Measurements from ENCODE around the gene PGRMC2. TPM values are rescaled to one million over a fixed set of nuclear protein-coding genes. Genes with fewer than 3 reads are reported as not detected.

The PGRMC2 gene
- total and polyA plus RNA-seq, 2 of the 4 experiments (the other 2 are of a cell fraction) = 13.4 to 40.7 TPM

- no peak overlapping the region for H4K91ac ChIP-seq (ENCODE audit: insufficient read depth, low read depth, low read length)
- H4K5ac ChIP-seq (ENCODE audit: low read depth, low read length) = no peak overlapping the region; the same call in 1 of the 2 replicates
- H2AK9ac ChIP-seq (replicated peaks; ENCODE audit: low read depth, low read length, poor library complexity) = no peak overlapping the region
- no peaks in the 10 kb centered on the region; a peak in 1 of 4 replicates for H3K79me1 ChIP-seq (ENCODE audit: low read depth in 1 of 2, low read length in 2 of 2)
- H2AFZ ChIP-seq (replicated peaks; ENCODE audit: low read length, poor library complexity) = no peak overlapping the region
- H3K56ac ChIP-seq (ENCODE audit: extremely low read depth, insufficient read depth, low read length) = no peak overlapping the region
- peak overlapping the region; percentile 85 for H2BK120ac ChIP-seq (ENCODE audit: low read depth, low read length)
- H3K9me1 ChIP-seq (ENCODE audit: insufficient read depth, low read length) = 0 out of 2 replicates have a peak, but pooled peaks cover 2% of the 10 kb centered on the region
- TF ChIP-seq, protein P1, sequence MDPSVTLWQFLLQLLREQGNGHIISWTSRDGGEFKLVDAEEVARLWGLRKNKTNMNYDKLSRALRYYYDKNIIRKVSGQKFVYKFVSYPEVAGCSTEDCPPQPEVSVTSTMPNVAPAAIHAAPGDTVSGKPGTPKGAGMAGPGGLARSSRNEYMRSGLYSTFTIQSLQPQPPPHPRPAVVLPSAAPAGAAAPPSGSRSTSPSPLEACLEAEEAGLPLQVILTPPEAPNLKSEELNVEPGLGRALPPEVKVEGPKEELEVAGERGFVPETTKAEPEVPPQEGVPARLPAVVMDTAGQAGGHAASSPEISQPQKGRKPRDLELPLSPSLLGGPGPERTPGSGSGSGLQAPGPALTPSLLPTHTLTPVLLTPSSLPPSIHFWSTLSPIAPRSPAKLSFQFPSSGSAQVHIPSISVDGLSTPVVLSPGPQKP (IDR thresholded peaks at IDR 0.05; ENCODE audit: borderline replicate concordance, low read depth, low read length) = no peak
- no peak for TF ChIP-seq BHLHE40 (IDR thresholded peaks at IDR 0.05; ENCODE audit: low read depth, low read length)
- TF ChIP-seq NFE2L2 (IDR thresholded peaks at IDR 0.05; ENCODE audit: low read depth, low read length) = no peak
- no peak for TF ChIP-seq CHD1 (IDR thresholded peaks at IDR 0.05; ENCODE audit: low read depth, low read length)
- no peak for TF ChIP-seq RCOR1 (IDR thresholded peaks at IDR 0.05; ENCODE audit: insufficient replicate concordance, low read length)
- no peak for TF ChIP-seq MXI1 (IDR thresholded peaks at IDR 0.05; ENCODE audit: borderline replicate concordance, low read depth, low read length)
- no peak for TF ChIP-seq CTCF (conservative IDR thresholded peaks at IDR 0.05; ENCODE audit: low read depth, low read length)
- TF ChIP-seq CEBPB (IDR thresholded peaks at IDR 0.05; ENCODE audit: low read depth, low read length) = no peak
- TF ChIP-seq SMC3 (IDR thresholded peaks at IDR 0.05; ENCODE audit: low read depth, low read length) = no peak
- TF ChIP-seq RAD21 (IDR thresholded peaks at IDR 0.05; ENCODE audit: low read length) = no peak
- TF ChIP-seq POLR2A (IDR thresholded peaks at IDR 0.05; ENCODE audit: low read depth, low read length) = no peak
- no peak for TF ChIP-seq MAZ (IDR thresholded peaks at IDR 0.05; ENCODE audit: borderline replicate concordance, low read depth, low read length)
- no peak for TF ChIP-seq USF2 (IDR thresholded peaks at IDR 0.05; ENCODE audit: low read depth, low read length)
- TF ChIP-seq FOS (IDR thresholded peaks at IDR 0.05; ENCODE audit: low read depth, low read length) = no peak
- no peak overlapping the region for H2AK5ac ChIP-seq (ENCODE audit: low read depth, low read length)
- ChIA-PET CTCF (interaction anchor here (0.7 to 1.5 kb wide), 2 partner anchors 20 to 349 kb away, joined by 3 to 5 read pairs; no protein-coding TSS in a partner anchor), POLR2A (ENCODE audit: unreplicated experiment) (interaction anchor here (0.7 kb wide), 1 partner anchor 17 kb away, joined by 3 read pairs; no protein-coding TSS in a partner anchor)
- peak overlapping the region; percentile 41; the same call in 1 of the 2 replicates for H3K27ac ChIP-seq (ENCODE audit: insufficient read depth, low read length)
- dilution Hi-C loops (cut with HindIII; ENCODE audit: low sequenced_read_pairs, unreplicated experiment) (no loop called here), intact Hi-C loops (cut with micrococcal nuclease) (loop anchor here (5.0 kb wide), 1 partner anchor 162 kb away; no protein-coding TSS in a partner anchor), in situ Hi-C loops (cut with MboI; ENCODE audit: low sequenced_read_pairs) (no loop called here)
- H4K20me1 ChIP-seq (ENCODE audit: insufficient read depth, low read length) = no peaks in the 10 kb centered on the region
- no peak overlapping the region; the same call in 1 of the 2 replicates for H2BK20ac ChIP-seq (ENCODE audit: low read depth, low read length)
- H4K8ac ChIP-seq (ENCODE audit: low read depth in 2 of 2, low read length in 2 of 2) = no peak overlapping the region
- DNase-seq (peak; percentile 82), ATAC-seq (ENCODE audit: low read depth) (peak; percentile 66)
- H3K4ac ChIP-seq (ENCODE audit: low read depth, low read length) = no peak overlapping the region
- no peaks in the 10 kb centered on the region for H3K27me3 ChIP-seq (ENCODE audit: control insufficient read depth, insufficient read depth, low read length)
- peak overlapping the region; percentile 31; the same call in 1 of the 2 replicates for H3K4me2 ChIP-seq (ENCODE audit: low read depth, low read length)
- no peak overlapping the region for H3K9ac ChIP-seq (ENCODE audit: low read depth, low read length)
- no CpG with 5 or more reads among the region's 2 CpGs for WGBS, 2 experiments (ENCODE audit: extremely low coverage in 2 of 2, insufficient read length in 1 of 2)
- BruUV-seq (replicated peaks) = no TSS peak
- H3K4me1 ChIP-seq (ENCODE audit: control insufficient read depth, insufficient read depth, low read length) = peaks cover 25% of the 10 kb centered on the region
- H2BK15ac ChIP-seq (ENCODE audit: low read depth, low read length) = no peak overlapping the region
- no peak overlapping the region for H3K14ac ChIP-seq (replicated peaks; ENCODE audit: low read depth, low read length)
- no peaks in the 10 kb centered on the region for H3K36me3 ChIP-seq (ENCODE audit: control insufficient read depth, insufficient read depth, low read length)
- no peaks in the 10 kb centered on the region for H3K9me3 ChIP-seq (ENCODE audit: control insufficient read depth, insufficient read depth, low read length)
- H2BK5ac ChIP-seq (ENCODE audit: low read depth, low read length, poor library complexity, severe bottlenecking) = peak overlapping the region; percentile 64
- H3K18ac ChIP-seq (ENCODE audit: low read depth, low read length) = no peak overlapping the region; the same call in 1 of the 2 replicates
- H3K23ac ChIP-seq (ENCODE audit: low read depth, low read length) = no peak overlapping the region
- H3K4me3 ChIP-seq (ENCODE audit: insufficient read depth, low read depth, low read length) = no peak overlapping the region
Observed at GRCh38 chr4:128225148-128225547, 62.5 kb downstream of the PGRMC2 start.

Data from IMR-90 (cell line).